ENCODE results near the gene SLC6A5. TPM values are rescaled to one million over a fixed set of nuclear protein-coding genes. Genes with fewer than 3 reads are reported as not detected.

SLC6A5 gene
- total and polyA plus RNA-seq, 10 of the 15 experiments (the other 5 are each of a cell fraction or from before 2014, with no cell fraction given) = 0.01 TPM; not detected in 9

DNA sequence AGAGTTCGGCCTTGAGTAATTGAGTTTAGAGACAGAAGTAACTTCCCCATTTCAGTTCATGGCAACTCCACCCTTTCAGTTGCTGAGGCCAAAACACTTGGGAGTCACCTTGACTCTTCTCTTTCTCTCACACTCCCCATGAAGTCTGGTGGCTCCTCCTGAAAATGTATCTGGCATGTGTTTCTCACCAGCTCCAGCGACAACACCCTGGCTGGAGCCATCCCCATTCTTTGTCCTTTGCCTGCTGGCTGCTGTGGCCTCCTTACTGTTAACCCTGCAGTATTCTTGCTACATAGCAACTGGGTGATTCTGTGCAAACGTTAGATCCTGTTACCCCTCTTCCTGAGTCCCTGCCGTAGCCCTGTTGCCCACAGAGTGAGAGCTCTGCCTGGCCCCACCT lies 23.8 kb downstream of the SLC6A5 start:
- FAIRE-seq = no peak
- no peak for ATAC-seq
- Histone ChIP-seq H3K27me3 (replicated peaks in 1 of 2; ENCODE audit: control insufficient read depth in 2 of 2, insufficient read depth in 2 of 2, low read length in 1 of 2) (peaks cover 0 to 8% of the 10 kb centered on the region in 2 experiments; a peak in 2 of 4 replicates), H3K4me1 (ENCODE audit: control insufficient read depth, insufficient read depth, low read length) (no peaks in the 10 kb centered on the region), H2AFZ (ENCODE audit: control insufficient read depth, low read depth, low read length) (no peak overlapping the region), H3K4me2 (ENCODE audit: control insufficient read depth, insufficient read depth) (no peak overlapping the region), H3K27ac (ENCODE audit: control insufficient read depth, insufficient read depth) (no peak overlapping the region), H3K9ac (ENCODE audit: control insufficient read depth, insufficient read depth, low read length) (no peak overlapping the region), H3K9me3 (replicated peaks; ENCODE audit: control insufficient read depth, insufficient read depth, low read length) (no peaks in the 10 kb centered on the region), H3K4me3 (no peak overlapping the region), H3K79me2 (ENCODE audit: control insufficient read depth, insufficient read depth, low read length) (no peaks in the 10 kb centered on the region), H4K20me1 (ENCODE audit: control insufficient read depth, insufficient read depth) (no peaks in the 10 kb centered on the region), H3K36me3 (ENCODE audit: control insufficient read depth in 2 of 2, insufficient read depth in 2 of 2, low read length in 1 of 2) (no peaks in the 10 kb centered on the region)
- in situ Hi-C loops (cut with MboI) (no loop called here), intact Hi-C loops (cut with micrococcal nuclease; ENCODE audit: unreplicated experiment) (no loop called here)
- ChIA-PET POLR2A (no interaction called here), CTCF (interaction anchor here (0.6 to 0.9 kb wide), 3 partner anchors 14 to 60 kb away, joined by 3 read pairs; no protein-coding TSS in a partner anchor), SMC1A (ENCODE audit: uncharacterized antibody, unreplicated experiment) (no interaction called here), RAD21 (ENCODE audit: unreplicated experiment) (interaction anchor here (0.5 kb wide), 1 partner anchor 866 kb away, joined by 3 read pairs; no protein-coding TSS in a partner anchor)
- no peak for DNase-seq (ENCODE audit: low read depth, low spot score)
- no TSS peak for BruUV-seq (replicated peaks)
- 7% methylated on average over 4 of the region's 4 CpGs for WGBS (ENCODE audit: insufficient coverage, insufficient replicate concordance, low lambda C conversion rate, missing lambda C conversion rate)
- TF ChIP-seq ZBED1 (IDR thresholded peaks at IDR 0.05; ENCODE audit: borderline replicate concordance) (no peak), RAD21 (IDR thresholded peaks at IDR 0.05; ENCODE audit: insufficient read depth, low read depth, low read length) (no peak), POU2F2 (IDR thresholded peaks at IDR 0.05; ENCODE audit: borderline replicate concordance, low read depth, low read length) (no peak), JUND (IDR thresholded peaks at IDR 0.05; ENCODE audit: low read depth, low read length) (no peak), RAD51 (IDR thresholded peaks at IDR 0.05) (no peak)
- TF ChIP-seq, protein P1, sequence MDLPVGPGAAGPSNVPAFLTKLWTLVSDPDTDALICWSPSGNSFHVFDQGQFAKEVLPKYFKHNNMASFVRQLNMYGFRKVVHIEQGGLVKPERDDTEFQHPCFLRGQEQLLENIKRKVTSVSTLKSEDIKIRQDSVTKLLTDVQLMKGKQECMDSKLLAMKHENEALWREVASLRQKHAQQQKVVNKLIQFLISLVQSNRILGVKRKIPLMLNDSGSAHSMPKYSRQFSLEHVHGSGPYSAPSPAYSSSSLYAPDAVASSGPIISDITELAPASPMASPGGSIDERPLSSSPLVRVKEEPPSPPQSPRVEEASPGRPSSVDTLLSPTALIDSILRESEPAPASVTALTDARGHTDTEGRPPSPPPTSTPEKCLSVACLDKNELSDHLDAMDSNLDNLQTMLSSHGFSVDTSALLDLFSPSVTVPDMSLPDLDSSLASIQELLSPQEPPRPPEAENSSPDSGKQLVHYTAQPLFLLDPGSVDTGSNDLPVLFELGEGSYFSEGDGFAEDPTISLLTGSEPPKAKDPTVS (IDR thresholded peaks at IDR 0.05; ENCODE audit: low read depth, low read length) = no peak

DNA sequence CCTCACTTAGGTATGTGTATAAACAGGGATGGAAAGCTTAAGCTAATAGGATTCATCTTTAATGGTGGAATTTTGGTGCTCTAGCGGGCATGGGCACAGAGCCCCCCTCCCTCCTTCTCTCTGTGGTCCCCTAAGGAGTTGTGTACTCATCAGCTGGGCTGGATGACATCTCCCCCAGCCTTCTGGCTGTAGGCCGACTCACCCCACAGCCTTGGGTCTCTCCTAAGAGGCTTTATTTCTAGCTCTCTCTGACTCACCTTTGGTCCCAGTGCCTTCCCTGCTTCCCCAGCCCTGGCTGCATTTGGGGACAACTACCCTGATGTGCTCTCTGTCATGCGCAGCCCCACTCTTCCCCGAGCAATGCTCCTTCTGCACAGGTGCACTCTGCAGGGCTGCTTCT lies 26.9 kb downstream of the SLC6A5 start:
- no TSS peak for BruUV-seq (replicated peaks)
- POLR2A ChIA-PET = no interaction called here
- peaks cover 0 to 8% of the 10 kb centered on the region in 2 experiments; a peak in 2 of 4 replicates for H3K27me3 ChIP-seq (replicated peaks in 1 of 2; ENCODE audit: control insufficient read depth in 2 of 2, insufficient read depth in 2 of 2, low read length in 1 of 2)
- FAIRE-seq (no peak), ATAC-seq (no peak), DNase-seq (ENCODE audit: low read depth, low spot score) (no peak)
- H3K9ac ChIP-seq (ENCODE audit: control insufficient read depth, insufficient read depth, low read length) = no peak overlapping the region
- no peaks in the 10 kb centered on the region for H3K36me3 ChIP-seq (ENCODE audit: control insufficient read depth in 2 of 2, insufficient read depth in 2 of 2, low read length in 1 of 2)
- RAD21 ChIA-PET (ENCODE audit: unreplicated experiment) = interaction anchor here (0.9 kb wide), 1 partner anchor 11 kb away, joined by 3 read pairs; no protein-coding TSS in a partner anchor
- H3K4me2 ChIP-seq (ENCODE audit: control insufficient read depth, insufficient read depth) = no peak overlapping the region
- H3K27ac ChIP-seq (ENCODE audit: control insufficient read depth, insufficient read depth) = no peak overlapping the region
- SMC1A ChIA-PET (ENCODE audit: uncharacterized antibody, unreplicated experiment) = interaction anchor here (1.6 kb wide), 1 partner anchor 498 kb away, joined by 3 read pairs; no protein-coding TSS in a partner anchor
- no peak overlapping the region for H2AFZ ChIP-seq (ENCODE audit: control insufficient read depth, low read depth, low read length)
- WGBS (ENCODE audit: insufficient coverage, insufficient replicate concordance, low lambda C conversion rate, missing lambda C conversion rate) = 24% methylated on average over 4 of the region's 4 CpGs
- H4K20me1 ChIP-seq (ENCODE audit: control insufficient read depth, insufficient read depth) = no peaks in the 10 kb centered on the region
- intact Hi-C loops (cut with micrococcal nuclease; ENCODE audit: unreplicated experiment) (no loop called here), in situ Hi-C loops (cut with MboI) (no loop called here)
- H3K4me3 ChIP-seq = no peak overlapping the region
- H3K9me3 ChIP-seq (replicated peaks; ENCODE audit: control insufficient read depth, insufficient read depth, low read length) = no peaks in the 10 kb centered on the region
- no peaks in the 10 kb centered on the region for H3K79me2 ChIP-seq (ENCODE audit: control insufficient read depth, insufficient read depth, low read length)
- no peaks in the 10 kb centered on the region for H3K4me1 ChIP-seq (ENCODE audit: control insufficient read depth, insufficient read depth, low read length)
- CTCF ChIA-PET = interaction anchor here (1.0 to 1.7 kb wide), 2 partner anchors 16 to 18 kb away, joined by 3 to 12 read pairs; no protein-coding TSS in a partner anchor
- TF ChIP-seq IKZF2 (IDR thresholded peaks at IDR 0.05) (no peak), STAT1 (conservative IDR thresholded peaks at IDR 0.05) (no peak), PML (IDR thresholded peaks at IDR 0.05; ENCODE audit: low read length) (no peak), BACH1 (IDR thresholded peaks at IDR 0.05; ENCODE audit: borderline replicate concordance) (no peak), NFYB (IDR thresholded peaks at IDR 0.05; ENCODE audit: insufficient read depth, low read depth, low read length) (no peak), HDAC2 (IDR thresholded peaks at IDR 0.05) (no peak), IRF4 (IDR thresholded peaks at IDR 0.05; ENCODE audit: low read depth, low read length) (no peak)
- TF ChIP-seq, protein P2, sequence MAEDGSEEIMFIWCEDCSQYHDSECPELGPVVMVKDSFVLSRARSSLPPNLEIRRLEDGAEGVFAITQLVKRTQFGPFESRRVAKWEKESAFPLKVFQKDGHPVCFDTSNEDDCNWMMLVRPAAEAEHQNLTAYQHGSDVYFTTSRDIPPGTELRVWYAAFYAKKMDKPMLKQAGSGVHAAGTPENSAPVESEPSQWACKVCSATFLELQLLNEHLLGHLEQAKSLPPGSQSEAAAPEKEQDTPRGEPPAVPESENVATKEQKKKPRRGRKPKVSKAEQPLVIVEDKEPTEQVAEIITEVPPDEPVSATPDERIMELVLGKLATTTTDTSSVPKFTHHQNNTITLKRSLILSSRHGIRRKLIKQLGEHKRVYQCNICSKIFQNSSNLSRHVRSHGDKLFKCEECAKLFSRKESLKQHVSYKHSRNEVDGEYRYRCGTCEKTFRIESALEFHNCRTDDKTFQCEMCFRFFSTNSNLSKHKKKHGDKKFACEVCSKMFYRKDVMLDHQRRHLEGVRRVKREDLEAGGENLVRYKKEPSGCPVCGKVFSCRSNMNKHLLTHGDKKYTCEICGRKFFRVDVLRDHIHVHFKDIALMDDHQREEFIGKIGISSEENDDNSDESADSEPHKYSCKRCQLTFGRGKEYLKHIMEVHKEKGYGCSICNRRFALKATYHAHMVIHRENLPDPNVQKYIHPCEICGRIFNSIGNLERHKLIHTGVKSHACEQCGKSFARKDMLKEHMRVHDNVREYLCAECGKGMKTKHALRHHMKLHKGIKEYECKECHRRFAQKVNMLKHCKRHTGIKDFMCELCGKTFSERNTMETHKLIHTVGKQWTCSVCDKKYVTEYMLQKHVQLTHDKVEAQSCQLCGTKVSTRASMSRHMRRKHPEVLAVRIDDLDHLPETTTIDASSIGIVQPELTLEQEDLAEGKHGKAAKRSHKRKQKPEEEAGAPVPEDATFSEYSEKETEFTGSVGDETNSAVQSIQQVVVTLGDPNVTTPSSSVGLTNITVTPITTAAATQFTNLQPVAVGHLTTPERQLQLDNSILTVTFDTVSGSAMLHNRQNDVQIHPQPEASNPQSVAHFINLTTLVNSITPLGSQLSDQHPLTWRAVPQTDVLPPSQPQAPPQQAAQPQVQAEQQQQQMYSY (CRISPR knock-in tag; IDR thresholded peaks at IDR 0.05) = no peak

All from GM12878 (cell line).